BE2C (cell line): ENCODE results near the gene SNAP25.

Source experiments
- DNase-seq: peaks from one replicate; pipeline ENCODE4 v3.0.0-alpha.2; 2020
- H3K27me3 ChIP-seq: fragments of 250-450 bp; sonication (Bioruptor Pico); 2 replicates; pipeline ENCODE4 v1.5.1; 2020; ENCODE audit warnings: mild to moderate bottlenecking
- H3K36me3 ChIP-seq: fragments of 250-450 bp; sonication (Bioruptor Pico); 2 replicates; pipeline ENCODE4 v1.5.1; 2020; ENCODE audit warnings: mild to moderate bottlenecking
- H3K4me1 ChIP-seq: fragments of 250-450 bp; sonication (Bioruptor Pico); 2 replicates; pipeline ENCODE4 v1.5.1; 2020
- H3K4me3 ChIP-seq: 2 replicates; pipeline ENCODE4 v1.5.1; 2011; ENCODE audit warnings: low read depth, low read length
- H3K9me3 ChIP-seq: fragments of 250-450 bp; sonication (Bioruptor Pico); 2 replicates; pipeline ENCODE4 v1.5.1; 2020
- TF ChIP-seq, protein P1 (sequence below): IDR thresholded peaks from 2 replicates; pipeline ENCODE4 v1.5.1; 2012; ENCODE audit warnings: mild to moderate bottlenecking, low read depth, low read length

The SNAP25 gene

DNA sequence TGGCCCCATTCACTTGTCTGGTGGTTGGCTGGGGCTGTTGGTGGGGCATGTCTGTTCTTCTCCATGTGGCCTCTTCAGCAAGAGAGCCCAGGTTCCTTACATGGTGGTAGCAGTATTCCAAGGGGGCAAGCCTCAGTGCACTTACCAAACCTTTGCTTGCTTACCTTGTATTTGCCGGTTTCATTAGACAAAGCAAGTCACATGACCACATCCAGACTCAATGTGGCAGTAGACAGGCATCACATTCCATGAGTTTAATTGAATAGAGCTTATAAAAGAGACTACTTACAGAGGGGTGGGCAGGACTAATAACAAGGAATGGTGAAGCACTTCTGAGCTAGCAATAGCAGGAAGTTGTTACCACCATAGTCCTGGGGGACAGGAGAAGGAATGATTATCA, 78.6 kb downstream of the SNAP25 start:
- TF ChIP-seq, protein P1, sequence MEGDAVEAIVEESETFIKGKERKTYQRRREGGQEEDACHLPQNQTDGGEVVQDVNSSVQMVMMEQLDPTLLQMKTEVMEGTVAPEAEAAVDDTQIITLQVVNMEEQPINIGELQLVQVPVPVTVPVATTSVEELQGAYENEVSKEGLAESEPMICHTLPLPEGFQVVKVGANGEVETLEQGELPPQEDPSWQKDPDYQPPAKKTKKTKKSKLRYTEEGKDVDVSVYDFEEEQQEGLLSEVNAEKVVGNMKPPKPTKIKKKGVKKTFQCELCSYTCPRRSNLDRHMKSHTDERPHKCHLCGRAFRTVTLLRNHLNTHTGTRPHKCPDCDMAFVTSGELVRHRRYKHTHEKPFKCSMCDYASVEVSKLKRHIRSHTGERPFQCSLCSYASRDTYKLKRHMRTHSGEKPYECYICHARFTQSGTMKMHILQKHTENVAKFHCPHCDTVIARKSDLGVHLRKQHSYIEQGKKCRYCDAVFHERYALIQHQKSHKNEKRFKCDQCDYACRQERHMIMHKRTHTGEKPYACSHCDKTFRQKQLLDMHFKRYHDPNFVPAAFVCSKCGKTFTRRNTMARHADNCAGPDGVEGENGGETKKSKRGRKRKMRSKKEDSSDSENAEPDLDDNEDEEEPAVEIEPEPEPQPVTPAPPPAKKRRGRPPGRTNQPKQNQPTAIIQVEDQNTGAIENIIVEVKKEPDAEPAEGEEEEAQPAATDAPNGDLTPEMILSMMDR = no peak
- no peaks in the 10 kb centered on the region for H3K27me3 ChIP-seq

DNA sequence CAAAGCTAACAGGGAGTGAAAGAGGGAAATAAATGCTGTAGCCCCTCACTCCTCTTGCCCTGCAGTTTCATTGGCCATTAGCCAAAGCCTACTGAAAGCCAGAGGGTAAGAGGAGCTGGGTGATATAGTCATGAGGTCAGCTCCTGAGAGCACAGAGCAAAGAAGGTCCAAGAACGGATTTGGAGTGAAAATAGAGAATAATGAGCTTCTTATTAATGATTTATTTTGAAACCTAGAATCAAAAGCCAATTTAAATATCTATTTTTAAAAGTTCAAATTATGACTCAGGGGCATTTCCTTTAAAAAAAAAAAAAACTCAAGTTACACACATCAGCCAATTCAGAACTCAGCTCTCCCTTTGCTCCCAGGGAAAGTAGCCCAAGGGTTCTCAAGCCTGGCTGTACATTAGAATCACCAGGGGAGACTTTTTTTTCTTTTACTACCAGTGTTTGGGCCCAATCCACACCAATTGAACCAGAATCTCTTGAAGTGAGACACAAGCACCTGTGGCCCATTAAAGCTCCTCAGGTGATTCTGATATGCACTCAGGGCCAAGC, 79.1 kb downstream of the SNAP25 start:
- H3K4me3 ChIP-seq = no peak overlapping the region
- H3K27me3 ChIP-seq = no peaks in the 10 kb centered on the region
- DNase-seq = no peak
- TF ChIP-seq, protein P1 = no peak
- no peaks in the 10 kb centered on the region for H3K9me3 ChIP-seq
- peaks cover 12% of the 10 kb centered on the region for H3K36me3 ChIP-seq
- H3K4me1 ChIP-seq = no peaks in the 10 kb centered on the region; the same call in 1 of the 2 replicates

More for the DNA sequence above, 78.6 kb downstream of the SNAP25 start:
- no peak for DNase-seq
- Histone ChIP-seq H3K36me3 (peaks cover 11% of the 10 kb centered on the region), H3K4me3 (no peak overlapping the region), H3K9me3 (no peaks in the 10 kb centered on the region), H3K4me1 (no peaks in the 10 kb centered on the region; the same call in 1 of the 2 replicates)

GRCh38 chr20:10300582-10301446, 82.2 kb downstream of the SNAP25 start:
- Histone ChIP-seq H3K4me1 (no peaks in the 10 kb centered on the region; the same call in 1 of the 2 replicates), H3K9me3 (no peaks in the 10 kb centered on the region), H3K36me3 (peaks cover 10% of the 10 kb centered on the region), H3K27me3 (no peaks in the 10 kb centered on the region), H3K4me3 (no peak overlapping the region)
- TF ChIP-seq, protein P1 = no peak
- DNase-seq = no peak

- TF ChIP-seq, protein P1 = no peak
- Histone ChIP-seq H3K36me3 (peaks cover 14% of the 10 kb centered on the region), H3K9me3 (no peaks in the 10 kb centered on the region), H3K4me3 (no peak overlapping the region), H3K4me1 (no peaks in the 10 kb centered on the region; the same call in 1 of the 2 replicates), H3K27me3 (no peaks in the 10 kb centered on the region)
- DNase-seq = no peak
Measured at GRCh38 chr20:10303852-10304251, 85.2 kb downstream of the SNAP25 start.

- no peaks in the 10 kb centered on the region; the same call in 1 of the 2 replicates for H3K4me1 ChIP-seq
Measured at GRCh38 chr20:10304471-10305046, 85.9 kb downstream of the SNAP25 start.

More at GRCh38 chr20:10304471-10305046, 85.9 kb downstream of the SNAP25 start:
- H3K27me3 ChIP-seq = no peaks in the 10 kb centered on the region
- H3K36me3 ChIP-seq = peaks cover 13% of the 10 kb centered on the region
- H3K9me3 ChIP-seq = no peaks in the 10 kb centered on the region
- TF ChIP-seq, protein P1 = no peak
- DNase-seq = no peak
- H3K4me3 ChIP-seq = no peak overlapping the region
